Subcutaneous adipose tissue (tissue), 4 donors: ENCODE data around the gene MYLK3. TPM values are rescaled to one million over a fixed set of nuclear protein-coding genes. Genes with fewer than 3 reads are reported as not detected.

Experiments
- CTCF ChIP-seq: fragments of 450-650 bp; IDR thresholded peaks from one replicate; pipeline ENCODE4 v1.5.1; 2016; ENCODE audit warnings: low read depth, mild to moderate bottlenecking, control low read depth, antibody characterized with exemption, moderate library complexity
- total RNA-seq, 4 donors: library from RNA; depleted of rRNA; stranded (reverse); fragments of >200 nt; gene quantifications; one replicate each; pipeline ENCODE4 v1.1.0, GENCODE V29; 2016

Gene MYLK3
- total RNA-seq, 4 donors from 2014 or later, result 0.17 to 2.6 (median 0.49) TPM

GRCh38 chr16:46689365-46690280 lies 58.5 kb downstream of the MYLK3 start, which contains the start of gene ORC6:
ORC6 (plus strand) TSS chr16:46689659; CDS start chr16:46689706, 47 bp downstream.
- no peak for TF ChIP-seq CTCF

- TF ChIP-seq CTCF, result no peak
These were observed 59.3 kb downstream of the MYLK3 start, which contains the start of gene VPS35 for GRCh38 chr16:46688654-46689364. VPS35 (minus strand) TSS chr16:46689178; CDS start chr16:46689133, 45 bp downstream.

GRCh38 chr16:46688101-46688653 lies 60.0 kb downstream of the MYLK3 start:
- TF ChIP-seq CTCF, result no peak

GRCh38 chr16:46687486-46687885 lies 60.7 kb downstream of the MYLK3 start:
- no peak for TF ChIP-seq CTCF

GRCh38 chr16:46686815-46687473 lies 61.2 kb downstream of the MYLK3 start:
- TF ChIP-seq CTCF, result no peak

GRCh38 chr16:46673320-46674013 lies 74.7 kb downstream of the MYLK3 start:
- no peak for TF ChIP-seq CTCF
